Right cardiac atrium (tissue), 5 donors: Measurements from ENCODE around the gene RBL1. TPM values are rescaled to one million over a fixed set of nuclear protein-coding genes. Genes with fewer than 3 reads are reported as not detected.
"Not testable (repeated sequence)": the region's sequence is repeated elsewhere in the genome, so short reads cannot be mapped to it uniquely, and the experiment has no call there.

Experiments used
- ATAC-seq, 2 donors: fragments of 200-7000 bp; cut with Tn5 transposase; one replicate each; pipeline versions ENCODE4 v1.8.0 to v1.9.1; 2020; ENCODE audit warnings: moderate library complexity in 2 of 2, mild to moderate bottlenecking in 1 of 2
- DNase-seq, 3 donors: peaks; one replicate each; pipeline ENCODE4 v3.0.0-alpha.2; 2020
- H3K27ac ChIP-seq: one replicate; pipeline ENCODE4 v1.5.1; 2013; ENCODE audit warnings: mild to moderate bottlenecking, low read length, control low read depth, moderate library complexity
- H3K27me3 ChIP-seq: one replicate; pipeline ENCODE4 v1.6.1; 2013; ENCODE audit not compliant: control insufficient read depth, insufficient read depth
- H3K4me1 ChIP-seq: one replicate; pipeline ENCODE4 v1.6.1; 2013; ENCODE audit warnings: low read length; ENCODE audit not compliant: control insufficient read depth, insufficient read depth
- H3K4me3 ChIP-seq: one replicate; pipeline ENCODE4 v1.5.1; 2013; ENCODE audit warnings: low read length, control low read depth
- H3K9me3 ChIP-seq: one replicate; pipeline ENCODE4 v1.6.1; 2013; ENCODE audit warnings: low read length; ENCODE audit not compliant: control insufficient read depth
- WGBS: extraction: QIAGEN DNeasy Blood & Tissue Kit; methylation state at CpG from one replicate; pipeline ENCODE4 v1.1.7; 2013; 5-methylcytosine and 5-hydroxymethylcytosine counted together
- intact Hi-C, 4 donors: fragments of 100-400 bp; cut with DNase I; formaldehyde crosslinking; loops; one replicate each; pipeline versions ENCODE4 v1.11.0 to v1.14.0; 2022 to 2023
- polyA plus RNA-seq: library from polyadenylated mRNA; stranded (reverse); fragments of 200-250 nt; gene quantifications from one replicate; pipeline ENCODE4 v1.2.3, GENCODE V29; 2013
- total RNA-seq, 4 donors: library from RNA; stranded (reverse); fragmentation: NEBNext Ultra II Directional; extraction: Animal tissue kit (Norgen Biotek cat#: 25700); gene quantifications; one replicate each; pipeline ENCODE4 v1.2.1, GENCODE V29; 2021
- donor health status: healthy with polysubstance abuse.
- donor health status: DM: no; HTN: yes; CAD: no.
- donor health status: DM: no; HTN: no; CAD: no.
- donor health status: DM: no; HTN: yes; CAD: no; lungs with severe emphysema.
- donor health status: DM: yes; HTN: yes; CAD: no.

RBL1 gene
- total and polyA plus RNA-seq, 5 donors, result 1.3 to 4.2 (median 3.7) TPM

GRCh38 chr20:37072293-37073196 is 23.3 kb downstream of the RBL1 start:
- DNase-seq (no peak), ATAC-seq (no peak)
- WGBS, result 90% methylated on average over 17 of the region's 17 CpGs
- Histone ChIP-seq H3K4me1 (no peaks in the 10 kb centered on the region), H3K4me3 (no peak overlapping the region), H3K9me3 (no peaks in the 10 kb centered on the region), H3K27me3 (no peaks in the 10 kb centered on the region), H3K27ac (no peak overlapping the region)
- intact Hi-C loops, result no loop called here

GRCh38 chr20:37071481-37071911 is 24.3 kb downstream of the RBL1 start:
- WGBS, result 87% methylated on average over 4 of the region's 4 CpGs
- Histone ChIP-seq H3K4me1 (no peaks in the 10 kb centered on the region), H3K4me3 (no peak overlapping the region), H3K9me3 (no peaks in the 10 kb centered on the region), H3K27me3 (no peaks in the 10 kb centered on the region), H3K27ac (no peak overlapping the region)
- intact Hi-C loops, result no loop called here
- ATAC-seq (no peak), DNase-seq (no peak)

DNA sequence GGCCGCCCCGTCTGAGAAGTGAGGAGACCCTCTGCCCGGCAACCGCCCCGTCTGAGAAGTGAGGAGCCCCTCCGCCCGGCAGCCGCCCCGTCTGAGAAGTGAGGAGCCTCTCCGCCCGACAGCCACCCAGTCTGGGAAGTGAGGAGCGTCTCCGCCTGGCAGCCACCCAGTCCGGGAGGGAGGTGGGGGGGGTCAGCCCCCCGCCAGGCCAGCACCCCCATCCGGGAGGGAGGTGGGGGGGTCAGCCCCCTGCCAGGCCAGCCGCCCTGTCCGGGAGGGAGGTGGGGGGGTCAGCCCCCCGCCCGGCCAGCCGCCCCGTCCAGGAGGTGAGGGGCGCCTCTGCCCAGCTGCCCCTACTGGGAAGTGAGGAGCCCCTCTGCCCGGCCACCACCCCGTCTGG is 26.2 kb downstream of the RBL1 start:
- H3K27ac ChIP-seq, intact Hi-C loops, H3K4me1 ChIP-seq, H3K9me3 ChIP-seq, H3K27me3 ChIP-seq, H3K4me3 ChIP-seq, DNase-seq, ATAC-seq: not testable (repeated sequence)
- WGBS, result 95% methylated on average over 20 of the region's 25 CpGs

DNA sequence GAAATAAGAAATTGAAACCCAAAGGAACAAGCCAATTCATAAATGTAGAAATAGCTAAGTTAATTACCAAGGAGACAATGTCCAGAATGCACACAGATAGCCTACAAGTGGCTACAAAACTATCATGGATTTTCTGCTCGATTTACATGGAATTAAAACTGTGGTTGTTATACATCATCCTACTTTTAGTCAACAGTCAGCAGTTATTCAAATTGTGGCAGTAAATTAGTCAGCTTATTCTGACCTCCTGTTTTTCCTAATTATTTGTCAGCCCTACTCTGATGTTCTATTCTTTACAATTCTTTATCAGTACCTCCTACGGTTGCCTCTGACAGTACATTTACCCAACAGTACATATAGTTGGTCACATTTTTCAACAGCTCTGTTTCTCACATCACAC is 29.6 kb downstream of the RBL1 start:
- intact Hi-C loops, result no loop called here
- no peak for DNase-seq
- Histone ChIP-seq H3K9me3 (no peaks in the 10 kb centered on the region), H3K27ac (no peak overlapping the region), H3K27me3 (no peaks in the 10 kb centered on the region), H3K4me1 (no peaks in the 10 kb centered on the region), H3K4me3 (no peak overlapping the region)
- 88% methylated on average over 2 of the region's 2 CpGs for WGBS
- ATAC-seq, result no peak

- Histone ChIP-seq H3K4me1 (no peaks in the 10 kb centered on the region), H3K27ac (no peak overlapping the region), H3K27me3 (no peaks in the 10 kb centered on the region), H3K4me3 (no peak overlapping the region), H3K9me3 (no peaks in the 10 kb centered on the region)
- WGBS, result 94% methylated on average over 3 of the region's 3 CpGs
- no peak for ATAC-seq
- intact Hi-C loops, result no loop called here
- no peak for DNase-seq
Measured at GRCh38 chr20:37055276-37055675, 40.5 kb downstream of the RBL1 start.

- H3K4me3 ChIP-seq, result no peak overlapping the region
- intact Hi-C loops, result no loop called here
- H3K4me1 ChIP-seq, result no peaks in the 10 kb centered on the region
- H3K27me3 ChIP-seq, result no peaks in the 10 kb centered on the region
- no peak overlapping the region for H3K27ac ChIP-seq
- no peaks in the 10 kb centered on the region for H3K9me3 ChIP-seq
- no peak for DNase-seq
- ATAC-seq, result no peak
- 95% methylated on average over 4 of the region's 4 CpGs for WGBS
Measured at GRCh38 chr20:37053230-37053950, 42.4 kb downstream of the RBL1 start.

DNA sequence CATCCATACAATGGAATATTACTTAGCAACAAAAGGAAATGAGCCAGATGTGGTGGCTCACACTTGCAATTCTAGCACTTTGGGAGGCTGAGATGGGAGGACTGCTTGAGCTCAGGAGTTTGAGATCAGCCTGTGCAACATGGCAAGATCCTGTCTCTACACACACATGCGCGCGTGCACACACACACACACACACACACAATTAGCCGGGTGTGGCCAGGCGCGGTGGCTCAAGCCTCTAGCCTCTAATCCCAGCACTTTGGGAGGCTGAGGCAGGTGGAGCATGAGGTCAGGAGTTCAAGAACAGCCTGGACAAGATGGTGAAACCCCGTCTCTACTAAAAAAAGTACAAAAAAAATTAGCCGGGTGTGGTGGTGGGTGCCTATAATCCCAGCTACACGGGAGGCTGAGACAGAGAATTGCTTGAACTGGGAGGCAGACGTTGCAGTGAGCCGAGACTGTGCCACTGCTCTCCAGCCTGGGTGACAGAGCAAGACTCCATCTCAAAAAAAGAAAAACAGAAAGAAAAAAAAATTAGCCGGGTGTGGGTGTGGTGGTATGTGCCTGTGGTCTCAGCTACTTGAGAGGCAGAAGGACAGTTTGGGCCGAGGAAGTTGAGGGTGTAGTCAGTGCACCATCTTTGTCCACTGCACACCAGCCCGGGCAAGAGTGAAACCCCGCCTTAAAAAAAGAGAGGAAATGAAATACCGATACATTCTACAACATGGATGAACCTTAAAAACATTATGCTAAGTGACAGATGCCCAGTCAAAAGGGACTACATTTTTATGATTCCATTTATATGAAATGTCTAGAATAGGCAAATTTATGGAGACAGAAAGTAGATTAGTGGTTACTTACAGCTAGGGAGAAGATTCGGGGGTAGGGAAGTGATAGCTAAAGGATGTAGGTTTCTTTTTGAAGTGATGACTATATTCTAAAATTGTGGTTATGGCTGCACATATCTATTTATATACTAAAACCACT is 52.5 kb downstream of the RBL1 start:
- Histone ChIP-seq H3K4me1 (no peaks in the 10 kb centered on the region), H3K27me3 (no peaks in the 10 kb centered on the region), H3K9me3 (no peaks in the 10 kb centered on the region), H3K27ac (no peak overlapping the region), H3K4me3 (no peak overlapping the region)
- no peak for ATAC-seq
- WGBS, result 92% methylated on average over 17 of the region's 17 CpGs
- no peak for DNase-seq
- intact Hi-C loops, result no loop called here

- intact Hi-C loops, H3K27me3 ChIP-seq, H3K27ac ChIP-seq, ATAC-seq, DNase-seq, H3K4me1 ChIP-seq, H3K9me3 ChIP-seq, H3K4me3 ChIP-seq: not testable (repeated sequence)
- 99% methylated on average over 2 of the region's 2 CpGs for WGBS
Measured at GRCh38 chr20:37039366-37039765, 56.4 kb downstream of the RBL1 start.

DNA sequence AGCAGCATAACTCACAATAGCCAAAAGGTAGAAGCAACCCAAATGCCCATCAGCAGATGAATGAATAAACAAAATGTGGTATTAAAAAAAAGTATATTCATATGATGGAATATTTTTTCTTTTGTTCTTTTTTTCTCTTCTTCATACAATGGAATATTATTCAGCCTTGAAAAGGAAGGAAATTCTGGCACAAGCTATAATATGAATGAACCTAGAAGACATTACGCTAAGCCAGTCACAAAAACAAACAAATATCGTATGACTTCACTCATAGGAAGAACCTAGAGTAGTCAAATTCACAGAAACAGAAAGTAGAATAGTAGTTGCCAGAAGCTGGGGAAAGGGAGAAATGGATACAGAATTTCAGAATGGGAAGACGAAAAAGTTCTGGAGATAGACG is 63.7 kb downstream of the RBL1 start:
- no peaks in the 10 kb centered on the region for H3K4me1 ChIP-seq
- H3K9me3 ChIP-seq, result no peaks in the 10 kb centered on the region
- intact Hi-C loops, result no loop called here
- ATAC-seq (no peak), DNase-seq (no peak)
- 98% methylated on average over 4 of the region's 4 CpGs for WGBS
- H3K27ac ChIP-seq, result no peak overlapping the region
- no peaks in the 10 kb centered on the region for H3K27me3 ChIP-seq
- H3K4me3 ChIP-seq, result no peak overlapping the region

GRCh38 chr20:37020636-37021035 is 75.2 kb downstream of the RBL1 start:
- ATAC-seq (no peak), DNase-seq (no peak)
- WGBS, result 91% methylated on average over 2 of the region's 2 CpGs
- H3K4me1 ChIP-seq, result no peaks in the 10 kb centered on the region
- no peak overlapping the region for H3K4me3 ChIP-seq
- H3K27ac ChIP-seq, result no peak overlapping the region
- H3K27me3 ChIP-seq, result no peaks in the 10 kb centered on the region
- intact Hi-C loops, result no loop called here
- H3K9me3 ChIP-seq, result no peaks in the 10 kb centered on the region
